GM06990 (cell line): Measurements from ENCODE around the gene GJC2.

Experiments
- DNase-seq: peaks from one replicate; pipeline ENCODE4 v3.0.0-alpha.2; 2011; ENCODE audit not compliant: insufficient read length; ENCODE audit errors: extremely low read depth
- H3K27me3 ChIP-seq: replicated peaks from 2 replicates; pipeline ENCODE4 v1.6.0; 2011; ENCODE audit warnings: low read length; ENCODE audit not compliant: control insufficient read depth, insufficient read depth
- H3K36me3 ChIP-seq: 2 replicates; pipeline ENCODE4 v1.5.1; 2011; ENCODE audit warnings: low read length; ENCODE audit not compliant: control insufficient read depth, insufficient read depth
- H3K4me3 ChIP-seq: replicated peaks from 2 replicates; pipeline ENCODE4 v1.5.1; 2011; ENCODE audit warnings: low read depth, mild to moderate bottlenecking, control low read depth, low read length
- CTCF ChIP-seq: IDR thresholded peaks from 2 replicates; pipeline ENCODE4 v1.5.1; 2011; ENCODE audit warnings: low read length, control low read depth, mild to moderate bottlenecking, inconsistent platforms; ENCODE audit not compliant: insufficient read depth, poor library complexity, severe bottlenecking

The GJC2 gene

GRCh38 chr1:228205526-228206436, 56.1 kb downstream of the GJC2 start:
- no peaks in the 10 kb centered on the region; the same call in 1 of the 2 replicates for H3K27me3 ChIP-seq
- no peak for TF ChIP-seq CTCF

GRCh38 chr1:228206582-228207351, 57.0 kb downstream of the GJC2 start:
- no peaks in the 10 kb centered on the region for H3K36me3 ChIP-seq
- DNase-seq: no peak
- TF ChIP-seq CTCF: no peak
- no peaks in the 10 kb centered on the region; the same call in 1 of the 2 replicates for H3K27me3 ChIP-seq
- no peak overlapping the region for H3K4me3 ChIP-seq

More at GRCh38 chr1:228205526-228206436, 56.1 kb downstream of the GJC2 start:
- Histone ChIP-seq H3K36me3 (no peaks in the 10 kb centered on the region), H3K4me3 (no peak overlapping the region)
- DNase-seq: no peak

GRCh38 chr1:228207381-228207810, 57.7 kb downstream of the GJC2 start:
- DNase-seq: no peak

GRCh38 chr1:228207851-228208821, 58.4 kb downstream of the GJC2 start, which contains the start of gene OBSCN:
TSS of gene OBSCN (plus strand) at chr1:228208044. CDS start at chr1:228211784, 3,740 bp downstream.
- no peak for DNase-seq
- Histone ChIP-seq H3K4me3 (no peak within 1 kb of the TSS), H3K27me3 (no peaks in the 10 kb centered on the region; the same call in 1 of the 2 replicates), H3K36me3 (no peaks in the 10 kb centered on the region)
- TF ChIP-seq CTCF: no peak

More at GRCh38 chr1:228207381-228207810, 57.7 kb downstream of the GJC2 start:
- no peaks in the 10 kb centered on the region for H3K36me3 ChIP-seq
- TF ChIP-seq CTCF: no peak
- no peaks in the 10 kb centered on the region; the same call in 1 of the 2 replicates for H3K27me3 ChIP-seq
- no peak overlapping the region for H3K4me3 ChIP-seq

- TF ChIP-seq CTCF: no peak
- no peaks in the 10 kb centered on the region for H3K36me3 ChIP-seq
- H3K4me3 ChIP-seq: no peak overlapping the region
- DNase-seq: no peak
- H3K27me3 ChIP-seq: no peaks in the 10 kb centered on the region; the same call in 1 of the 2 replicates
Measured at GRCh38 chr1:228208831-228209551, 59.3 kb downstream of the GJC2 start.
